Inferior parietal cortex (tissue), 1 donor: ENCODE measurements around the gene BLID.

Source experiments
- DNase-seq: peaks from one replicate; pipeline ENCODE4 v3.0.0-alpha.2; 2016; ENCODE audit errors: extremely low spot score

BLID gene

DNA sequence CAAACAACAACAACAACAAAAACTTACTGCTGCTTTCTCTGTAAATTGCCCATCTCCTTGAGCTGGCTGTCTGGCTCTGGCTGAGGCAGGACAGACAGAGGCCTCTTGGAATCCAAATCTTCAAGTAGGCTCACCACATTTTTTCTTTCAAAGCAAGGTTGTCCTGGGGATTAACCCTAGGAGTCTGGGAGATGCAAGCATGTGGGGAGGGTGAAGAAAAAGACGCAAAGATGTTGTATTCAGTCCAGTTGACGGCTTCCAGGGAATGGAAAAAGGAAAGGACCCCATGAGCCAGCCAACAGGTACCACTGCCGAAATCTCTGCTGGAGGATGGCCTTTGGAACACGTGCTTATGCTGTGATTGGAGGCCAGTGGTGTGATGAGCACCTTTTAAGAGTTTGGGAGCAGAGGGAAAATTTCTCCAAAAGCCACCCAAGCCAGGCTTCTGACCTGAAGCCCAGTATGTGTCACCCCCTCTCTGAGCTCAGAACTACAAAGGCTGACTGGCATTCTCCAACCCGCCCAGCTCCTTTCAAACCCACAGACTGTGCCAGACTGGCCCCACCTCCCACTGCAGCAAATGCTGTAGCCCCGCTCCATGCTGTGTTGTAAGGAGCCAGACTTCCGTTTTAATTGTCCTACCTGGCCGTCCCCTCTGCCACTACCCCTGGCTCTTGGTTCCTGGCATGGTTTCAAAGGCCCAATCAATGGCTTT, 10.8 kb downstream of the BLID start:
- DNase-seq: no peak

DNA sequence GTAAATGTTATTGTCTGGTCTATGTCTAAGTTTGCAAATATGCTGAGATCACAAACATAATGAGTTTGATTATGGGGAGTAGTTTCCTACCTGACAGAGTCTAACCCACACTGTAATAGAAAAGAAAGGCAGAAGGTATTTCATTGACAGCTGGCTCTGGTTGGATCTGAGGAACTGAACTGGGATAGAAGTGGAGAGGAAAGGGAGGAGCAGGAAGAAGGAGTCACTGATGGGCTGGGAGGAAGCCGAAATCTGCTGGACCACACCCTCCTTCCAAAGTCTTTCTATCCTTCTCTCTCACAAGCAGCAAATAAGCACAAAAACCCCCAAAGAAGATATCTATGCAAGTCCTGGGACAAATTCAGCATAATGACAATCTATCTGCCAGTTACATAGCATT, 11.7 kb downstream of the BLID start:
- DNase-seq: no peak

DNA sequence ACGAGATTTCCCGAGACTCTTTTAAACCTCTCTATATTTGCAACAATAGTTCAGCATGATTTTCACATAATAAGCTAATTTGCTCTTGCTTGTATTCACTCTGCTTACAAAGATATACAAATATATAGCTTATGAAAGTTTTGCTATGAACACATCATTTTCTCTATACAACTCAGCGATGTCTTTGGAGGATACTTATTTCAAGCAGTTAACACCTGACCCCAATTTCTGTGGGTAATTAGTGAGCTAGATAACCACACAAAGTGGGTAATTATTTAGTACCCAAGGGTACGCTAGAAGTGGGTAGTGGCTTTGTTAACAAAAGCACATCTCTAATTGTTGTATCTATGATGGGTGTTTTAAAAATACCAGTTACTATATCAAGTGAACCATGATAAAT, 12.3 kb downstream of the BLID start:
- no peak for DNase-seq

DNA sequence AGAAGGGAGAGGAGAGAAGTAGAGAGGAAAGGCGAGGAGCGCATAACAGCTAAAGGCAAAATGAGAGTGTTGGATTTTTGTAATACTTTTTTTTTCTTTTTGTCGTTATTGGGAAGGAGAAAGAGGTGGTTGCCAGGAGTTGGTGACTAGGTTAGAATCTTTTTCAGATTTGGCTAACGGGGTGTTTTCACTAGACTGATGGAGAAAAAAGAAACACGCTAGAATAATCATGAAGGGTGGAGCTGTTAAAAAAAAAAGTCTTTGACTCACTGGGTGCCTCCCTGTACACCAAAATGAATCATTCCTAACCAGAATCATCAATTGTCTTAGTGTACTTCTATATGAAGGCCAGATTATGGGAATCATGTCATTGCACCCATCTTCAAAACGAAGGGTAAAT, 12.7 kb downstream of the BLID start:
- no peak for DNase-seq

DNA sequence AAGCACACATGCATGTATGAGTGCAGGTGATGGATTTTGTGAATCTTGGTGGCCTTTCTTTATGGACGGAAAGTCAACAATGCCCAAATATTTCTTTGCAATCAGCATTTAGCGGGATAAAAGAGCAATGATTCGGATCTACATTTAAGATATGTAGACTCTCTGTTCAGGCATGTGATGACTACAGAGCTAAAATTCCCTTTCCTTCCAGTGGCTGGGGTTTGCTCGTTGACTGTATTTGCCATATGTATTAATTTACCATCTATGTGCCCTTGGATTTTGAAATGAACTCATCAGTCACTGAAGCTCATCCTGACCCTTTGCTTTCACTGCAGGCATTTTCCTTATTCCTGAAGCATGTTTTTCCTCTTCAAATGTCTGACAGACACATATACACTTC, 13.6 kb downstream of the BLID start:
- no peak for DNase-seq

DNA sequence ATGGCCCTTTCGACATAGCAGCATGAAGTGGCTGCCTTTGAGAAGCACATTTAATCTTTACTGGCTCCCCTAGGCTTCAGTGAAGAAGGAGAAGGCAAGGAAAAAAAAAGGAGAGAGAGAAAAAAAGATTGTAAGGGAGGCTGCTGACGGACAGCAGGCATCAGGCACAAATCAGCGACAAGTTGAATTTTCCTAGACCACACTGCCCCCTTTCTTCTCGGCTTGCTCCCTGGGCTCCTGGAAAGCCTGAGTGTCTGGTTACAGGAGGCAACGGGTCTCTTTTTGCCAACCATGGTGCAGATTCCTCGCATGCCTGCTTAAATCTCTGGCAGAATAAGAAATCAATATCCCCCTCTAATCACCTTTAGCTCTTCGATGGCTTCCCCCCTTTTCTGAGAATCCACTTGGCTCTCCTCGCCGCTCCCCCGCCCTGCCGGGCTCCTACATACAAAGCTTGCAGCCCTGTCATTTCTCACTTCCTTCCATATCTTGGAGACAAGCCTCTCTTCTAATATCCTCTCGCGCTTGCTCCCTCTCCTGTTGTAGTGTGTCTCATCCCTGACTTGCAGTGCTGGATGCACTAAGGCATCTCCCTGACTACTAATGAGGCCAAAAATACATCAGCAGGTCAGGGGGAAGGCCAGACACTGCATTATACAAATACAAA, 14.3 kb downstream of the BLID start:
- DNase-seq: peak; percentile 95

DNA sequence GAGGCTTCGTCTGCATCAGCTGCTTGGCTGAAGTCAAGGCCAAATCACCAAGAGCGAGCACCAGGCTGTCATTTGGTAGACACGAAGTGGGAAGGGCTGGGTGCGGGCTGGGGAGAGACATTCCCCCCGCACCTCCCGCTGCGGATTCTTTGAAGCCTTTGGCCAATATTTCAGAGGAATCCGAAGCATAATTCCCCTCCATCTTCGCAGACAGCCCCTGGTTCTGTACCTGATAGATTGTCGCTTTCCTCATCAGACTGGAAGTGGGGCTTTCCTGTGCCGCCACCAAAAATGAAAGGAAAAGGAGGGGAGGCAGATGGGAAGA, 15.3 kb downstream of the BLID start:
- peak; percentile 73 for DNase-seq

DNA sequence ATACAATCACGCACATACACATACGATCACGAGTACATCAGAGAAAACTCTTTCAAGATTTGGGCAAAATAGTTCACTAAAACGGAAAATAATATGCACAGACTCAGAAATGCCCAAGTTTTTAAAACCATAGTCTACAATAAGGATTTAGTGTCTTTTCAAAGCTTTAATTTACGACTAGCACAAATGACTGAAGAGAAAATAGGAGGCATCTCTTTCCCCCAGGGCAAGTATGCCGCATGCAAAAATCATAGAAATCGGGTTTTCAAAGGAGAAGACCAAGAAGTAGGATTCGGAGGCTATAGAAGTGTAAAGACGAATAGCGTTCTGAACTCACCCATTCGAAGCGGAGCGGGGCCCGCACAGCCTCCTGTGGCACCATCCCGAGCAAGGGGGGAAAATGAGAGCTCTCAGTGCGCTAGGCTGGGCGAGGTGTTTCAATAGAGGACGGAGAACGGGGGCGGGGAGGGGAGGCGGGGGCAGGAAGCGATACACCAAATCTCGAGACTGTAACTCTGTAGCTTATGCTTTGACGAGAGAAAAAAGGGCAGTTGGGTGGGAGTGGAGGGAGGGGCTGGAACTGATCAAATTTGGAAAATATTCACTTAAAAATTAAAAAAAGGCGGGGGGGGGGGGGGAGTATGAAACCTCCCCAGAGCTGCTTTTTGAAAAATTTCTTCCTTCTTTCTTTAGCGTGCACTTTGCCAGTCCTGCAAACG, 15.8 kb downstream of the BLID start:
- no peak for DNase-seq

DNA sequence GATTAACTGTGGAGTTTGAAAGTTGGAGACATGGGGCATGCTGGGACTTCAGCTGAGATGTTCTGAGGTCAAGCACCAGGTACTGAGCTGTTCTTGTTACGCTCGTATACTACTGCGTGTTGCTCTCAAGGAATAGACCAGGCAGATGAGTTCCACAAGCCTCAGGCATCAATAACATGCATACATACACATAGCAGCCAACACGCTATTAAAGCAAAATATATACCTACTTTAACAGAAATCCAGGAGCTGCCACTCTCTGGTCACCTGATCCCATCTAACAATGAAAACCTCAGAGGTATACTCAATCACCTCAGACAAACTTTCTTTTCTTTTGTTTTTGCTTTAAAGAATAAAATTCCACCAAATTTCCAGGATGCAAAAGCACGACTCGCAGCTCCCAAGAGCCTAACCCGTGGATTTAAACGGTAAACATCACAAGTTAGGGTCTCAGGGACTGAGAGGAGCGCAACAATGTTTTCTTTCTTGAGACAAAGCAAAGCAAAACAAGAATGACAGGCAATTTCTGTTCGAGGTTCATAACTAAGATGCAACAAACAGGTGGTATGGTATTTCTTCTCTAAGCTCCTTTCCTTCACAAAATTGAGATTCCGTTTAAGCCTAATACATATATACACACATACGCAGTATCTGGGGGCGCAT, 16.5 kb downstream of the BLID start:
- DNase-seq: peak; percentile 75

DNA sequence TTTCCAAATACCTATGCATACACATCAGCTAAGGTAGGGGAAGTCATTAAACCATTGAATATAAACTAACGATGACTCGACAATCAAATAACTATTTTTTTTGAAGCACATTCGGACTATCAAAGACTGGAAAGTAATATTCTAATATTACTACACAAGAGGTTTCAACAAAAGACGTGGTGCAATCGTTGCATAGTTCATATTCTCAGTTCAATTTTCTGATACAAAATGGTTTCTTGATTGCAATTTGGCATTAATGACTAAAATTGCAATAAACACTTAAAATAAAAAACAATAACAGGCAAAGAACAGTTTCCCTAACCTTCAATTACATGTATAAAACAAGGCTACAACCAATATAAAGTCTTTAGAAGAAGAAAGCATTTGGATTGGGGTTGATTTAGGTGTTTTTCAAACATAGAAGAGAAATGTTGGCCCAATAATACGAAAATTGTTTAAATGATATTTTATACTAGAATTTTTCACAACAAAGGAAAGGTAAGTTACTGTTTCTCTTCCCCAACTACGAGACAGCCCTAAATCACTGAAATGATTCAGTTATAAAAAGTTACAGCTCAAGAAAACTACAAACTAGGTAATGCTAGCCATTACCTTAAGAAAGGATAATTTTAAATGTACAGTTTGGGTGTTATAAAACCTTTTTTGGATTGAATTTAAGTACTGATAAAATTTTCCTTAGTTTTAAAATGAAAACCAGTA, 17.6 kb downstream of the BLID start:
- DNase-seq: peak; percentile 59

DNA sequence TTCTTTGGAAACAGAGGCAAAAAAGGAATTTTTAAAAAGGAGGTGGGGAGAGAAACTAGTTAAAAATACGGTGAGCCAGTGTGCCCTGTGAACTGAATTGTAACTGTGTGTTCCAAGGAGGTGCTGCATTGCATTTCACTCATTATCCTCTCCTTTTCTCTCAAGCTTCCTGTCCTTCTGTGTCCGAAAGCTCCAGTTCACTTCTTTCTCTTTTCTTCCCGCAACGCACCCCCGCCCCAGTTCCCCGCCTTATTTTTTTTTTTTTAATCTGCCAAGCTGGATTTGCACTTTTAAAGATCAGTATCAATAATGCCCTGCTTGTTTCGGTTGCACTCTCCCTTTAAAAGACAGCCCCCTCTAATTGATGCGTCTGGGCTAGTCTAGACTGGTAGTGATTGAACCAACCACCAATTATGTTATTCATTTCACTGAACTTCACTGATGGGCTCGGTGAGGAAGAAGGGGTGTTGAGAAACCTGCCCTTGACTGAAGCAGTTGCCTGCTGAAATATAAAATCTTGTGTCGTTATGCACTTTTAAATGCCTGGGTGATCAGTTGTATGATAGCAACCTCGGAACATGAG, 18.5 kb downstream of the BLID start:
- peak; percentile 67 for DNase-seq

DNA sequence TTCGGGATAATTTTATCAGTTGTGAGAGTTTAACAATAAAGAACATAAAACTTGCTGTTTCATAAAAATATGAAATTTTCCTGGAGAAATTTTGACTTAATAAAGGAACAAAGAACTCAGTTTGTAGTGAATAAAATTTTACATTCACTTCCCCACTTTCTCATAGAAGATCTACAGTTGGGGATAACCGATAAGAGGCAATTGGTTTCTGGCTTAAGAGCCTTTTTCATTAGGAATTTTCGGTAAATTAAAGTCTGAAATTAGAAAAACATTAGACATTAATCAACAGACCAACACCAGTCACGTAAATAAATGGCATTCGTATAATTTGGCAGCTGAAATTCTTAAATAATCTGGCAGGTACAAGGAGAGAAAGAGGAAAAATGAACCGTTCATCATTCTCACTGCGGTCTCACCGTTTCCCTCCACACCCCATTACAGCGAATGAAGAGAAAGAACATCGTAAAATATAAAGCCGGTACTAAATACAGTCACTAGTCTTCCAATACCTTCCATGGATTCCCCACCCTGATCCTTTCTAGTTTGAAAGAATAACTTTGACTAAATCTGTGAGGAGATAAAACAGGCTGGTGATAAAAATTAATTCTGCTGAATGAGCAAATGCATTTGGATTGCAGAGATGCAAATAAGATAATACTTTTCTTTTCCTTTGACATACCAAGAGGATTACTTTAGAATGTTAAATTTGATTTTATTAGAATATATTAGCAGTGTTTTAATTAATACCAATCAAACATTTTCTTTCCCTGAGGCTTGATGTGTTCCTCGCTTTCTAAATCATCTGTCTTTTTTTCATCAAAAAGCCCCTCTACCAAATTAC, 19.5 kb downstream of the BLID start:
- DNase-seq: peak; percentile 63

DNA sequence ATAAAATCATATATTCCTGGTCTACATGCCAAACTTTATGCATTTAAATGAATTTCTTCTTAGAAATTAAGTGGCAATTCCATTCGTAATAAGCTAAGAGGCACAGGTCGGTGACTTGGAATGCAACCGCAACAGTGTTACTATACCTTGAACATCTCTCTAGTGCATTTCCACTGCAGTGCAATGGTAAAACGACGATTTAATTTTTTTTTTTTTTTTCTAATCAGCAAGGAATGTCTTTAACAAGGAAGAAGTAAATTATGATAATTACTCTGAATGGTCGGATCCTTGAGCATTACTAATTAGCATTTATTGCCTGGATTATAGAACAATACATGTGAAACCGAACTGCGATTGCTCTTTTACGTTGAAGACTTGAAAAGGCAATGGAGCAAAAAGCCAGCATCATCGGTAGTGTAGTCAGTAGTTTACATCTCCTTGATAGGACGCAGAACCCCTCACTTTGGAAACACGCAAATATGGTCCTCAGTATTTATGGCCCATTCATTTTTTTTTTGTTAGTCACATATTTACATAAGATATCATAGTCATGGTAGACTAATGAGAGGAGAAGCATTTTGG, 20.2 kb downstream of the BLID start:
- DNase-seq: peak; percentile 70

DNA sequence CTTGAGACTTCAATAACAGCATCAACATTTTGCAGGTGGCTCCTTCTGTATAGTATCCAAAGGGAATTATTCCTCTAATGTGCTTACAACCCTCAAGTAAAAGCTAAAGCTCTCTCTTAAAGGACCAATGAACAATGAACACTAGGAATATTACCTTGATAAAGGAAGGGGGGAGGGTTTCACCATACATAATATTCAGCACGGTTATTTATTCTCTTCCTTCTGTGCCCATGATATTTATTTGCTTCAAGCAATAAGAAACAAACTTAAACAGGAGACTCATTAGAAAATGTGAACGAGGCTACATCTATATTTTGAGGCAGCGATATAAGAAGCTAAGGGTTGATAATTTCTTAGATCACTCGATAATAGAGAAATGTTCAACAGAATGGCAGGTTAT, 21.2 kb downstream of the BLID start:
- DNase-seq: no peak

DNA sequence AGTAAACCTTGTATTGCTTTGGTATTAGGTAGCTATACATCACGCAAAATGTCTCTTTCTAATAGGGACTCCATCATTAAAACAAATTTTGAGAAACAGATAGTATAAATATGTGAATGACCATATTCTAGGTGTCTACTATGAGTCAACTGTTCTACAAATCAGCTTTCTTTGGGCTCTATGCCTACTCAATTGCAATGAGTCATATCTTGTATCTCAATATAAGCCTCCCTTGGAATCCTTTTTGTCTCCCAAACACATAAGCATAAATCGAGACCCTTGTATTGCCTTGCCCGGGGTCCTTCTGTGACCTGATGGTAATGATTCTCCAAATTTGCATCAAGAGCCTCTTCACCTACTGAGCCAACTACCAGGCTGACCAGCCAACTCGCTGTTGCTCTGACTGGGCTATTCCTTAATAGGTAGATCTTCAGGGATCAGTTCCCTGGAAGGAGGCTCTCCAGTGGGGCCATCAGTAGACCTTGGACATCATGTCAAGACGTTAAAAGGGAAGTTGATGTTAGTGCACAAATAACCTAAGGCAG, 22.2 kb downstream of the BLID start:
- DNase-seq: no peak

DNA sequence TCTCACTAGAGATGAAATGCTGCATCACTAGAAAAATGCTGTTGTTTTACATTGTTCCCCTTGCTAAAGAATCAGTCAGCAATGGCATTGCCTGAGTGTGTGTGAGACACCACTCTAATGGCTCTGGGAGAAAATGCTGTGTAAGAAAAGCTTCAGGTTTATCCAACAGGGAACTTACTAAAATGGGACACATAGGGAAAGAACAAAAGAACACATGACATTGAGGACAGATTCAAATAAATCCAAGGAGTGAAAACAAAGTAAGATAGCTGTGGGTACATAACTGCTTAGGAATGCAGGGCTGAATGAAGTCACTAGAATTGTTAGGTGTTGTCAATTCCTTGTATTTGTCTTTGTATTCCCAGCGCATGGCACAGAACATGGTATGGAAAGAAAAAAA, 24.2 kb downstream of the BLID start:
- no peak for DNase-seq

DNA sequence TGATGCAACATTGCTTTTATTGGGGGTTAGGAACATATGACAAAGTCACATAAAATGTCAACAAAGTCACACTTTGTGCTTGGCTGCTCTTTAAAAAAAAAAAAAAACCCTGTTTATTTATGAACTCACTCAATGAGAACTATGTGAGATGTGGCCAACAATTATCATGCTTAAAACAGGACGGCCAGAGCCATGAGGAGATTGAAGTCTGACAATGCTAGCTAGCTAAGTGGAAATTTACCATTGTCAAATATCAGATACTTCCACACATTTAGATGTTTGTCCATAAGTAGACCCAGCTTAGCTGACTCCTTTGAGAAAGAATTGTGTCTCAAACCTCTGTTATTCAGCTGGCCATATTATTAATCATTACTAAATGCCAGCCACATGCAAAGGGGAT, 26.9 kb downstream of the BLID start:
- DNase-seq: no peak

DNA sequence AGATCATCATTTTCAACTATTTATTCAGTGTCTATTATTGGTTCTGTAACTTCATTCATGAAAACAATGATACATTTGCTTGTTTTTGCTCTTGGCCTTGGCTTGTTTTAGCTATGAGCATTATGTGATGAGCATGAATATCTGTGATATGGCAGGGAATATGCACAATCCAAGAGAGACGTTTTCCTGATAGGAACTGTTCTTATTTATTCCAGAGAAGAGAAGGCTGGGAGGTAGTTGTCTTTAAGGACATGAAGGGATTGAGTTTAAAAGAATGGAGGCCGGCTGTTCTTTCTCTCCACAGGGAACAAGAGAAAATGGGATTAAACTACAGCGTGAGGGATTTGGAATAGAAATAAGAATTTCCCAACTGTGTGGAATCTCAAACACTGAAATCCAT, 30.3 kb downstream of the BLID start:
- no peak for DNase-seq

DNA sequence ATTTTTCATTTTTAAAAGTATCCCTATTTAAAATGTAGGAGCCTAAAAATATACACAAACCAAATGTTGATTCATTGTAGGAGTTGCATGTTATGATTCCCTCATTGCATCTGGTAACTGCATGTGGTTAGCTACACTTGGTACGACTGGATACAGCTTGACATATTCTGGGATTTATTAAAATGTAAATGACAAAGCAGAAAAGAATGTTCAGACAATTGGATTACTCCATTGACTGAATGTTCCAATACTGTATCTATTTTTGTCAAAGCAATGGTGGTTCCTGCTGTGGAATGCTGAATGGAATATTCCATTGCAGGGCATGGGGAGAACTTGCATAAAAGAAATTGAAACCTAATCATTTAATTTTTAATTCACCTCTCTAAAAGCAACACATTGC, 30.8 kb downstream of the BLID start:
- DNase-seq: no peak

DNA sequence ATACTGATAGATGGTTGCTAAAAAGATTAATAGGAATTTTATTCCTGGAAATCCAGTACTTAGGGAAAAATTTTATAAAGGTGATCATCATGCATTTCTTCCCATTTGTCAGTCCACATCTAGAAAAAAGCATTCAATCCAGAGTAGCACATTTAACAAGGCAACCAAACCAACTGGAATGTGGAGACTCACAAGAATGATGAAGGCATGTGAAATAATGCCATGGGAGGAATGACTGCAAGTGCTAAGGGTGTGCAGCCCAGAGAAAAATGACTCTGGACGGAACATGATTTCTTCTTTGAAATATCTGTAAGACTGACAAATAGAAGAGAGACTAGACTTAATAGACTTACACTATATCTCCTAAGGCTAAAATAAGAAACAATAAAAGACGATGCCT, 33.8 kb downstream of the BLID start:
- DNase-seq: no peak
